Adrenal gland (tissue), 12 donors: ENCODE measurements around the gene TMED10. TPM values are rescaled to one million over a fixed set of nuclear protein-coding genes. Genes with fewer than 3 reads are reported as not detected.

Experiments used
- DNase-seq, 7 donors: peaks; one replicate each; pipeline ENCODE4 v3.0.0-alpha.2; 2019 to 2020
- H3K27ac ChIP-seq, 5 donors: fragments of 200-600 bp; sonication (generic) in 4 of 5; 1 replicate in 3 of 5; 2 replicates in 2 of 5; pipeline versions ENCODE4 v1.5.1 to v1.8.0; 2016 to 2020; ENCODE audit warnings: mild to moderate bottlenecking in 1 of 5
- H3K27me3 ChIP-seq: fragments of 200-600 bp; 2 replicates; pipeline ENCODE4 v1.8.0; 2021
- H3K36me3 ChIP-seq, 2 donors: fragments of 200-600 bp; replicated peaks in 1 of 2; 1 replicate in 1 of 2; 2 replicates in 1 of 2; pipeline versions ENCODE4 v1.5.1 to v1.8.0; 2018 to 2022
- H3K4me1 ChIP-seq, 2 donors: fragments of 200-600 bp; replicated peaks in 1 of 2; 1 replicate in 1 of 2; 2 replicates in 1 of 2; pipeline versions ENCODE4 v1.5.1 to v1.8.0; 2018 to 2021
- H3K4me3 ChIP-seq, 4 donors: fragments of 200-600 bp; sonication (generic) in 3 of 4; one replicate each; pipeline ENCODE4 v1.5.1; 2016 to 2018
- H3K9me3 ChIP-seq, 3 donors: fragments of 200-600 bp; sonication (generic) in 1 of 3; replicated peaks in 1 of 3; 1 replicate in 2 of 3; 2 replicates in 1 of 3; pipeline versions ENCODE4 v1.5.1 to v1.8.0; 2016 to 2021
- POLR2A ChIP-seq, 2 donors: fragments of 450-650 bp; IDR thresholded peaks; one replicate each; pipeline ENCODE4 v1.6.1; 2017; ENCODE audit warnings: antibody characterized with exemption in 2 of 2, mild to moderate bottlenecking in 2 of 2, moderate library complexity in 1 of 2
- WGBS, 4 donors: extraction: QIAGEN DNeasy Blood & Tissue Kit in 2 of 4; methylation state at CpG; one replicate each; pipeline versions ENCODE4 v1.1.5 to v1.1.7; 2013 to 2017; 5-methylcytosine and 5-hydroxymethylcytosine counted together
- intact Hi-C, 2 donors: fragments of 100-400 bp; cut with DNase I; formaldehyde crosslinking; loops; one replicate each; pipeline versions ENCODE4 v1.14.1 to v1.15.0; 2022 to 2023
- polyA plus RNA-seq, 3 donors: library from polyadenylated mRNA; stranded (reverse); fragments of 200-250 nt in 2 of 3; fragments of 350-450 nt in 1 of 3; fragmentation: Illumina TruSeq in 1 of 3; extraction: RNeasy Lipid Tissue Mini Kit (QIAGEN cat#74804) in 1 of 3; gene quantifications; one replicate each; pipeline ENCODE4 v1.2.3, GENCODE V29; 2013 to 2014
- total RNA-seq, 9 donors: library from RNA; depleted of rRNA in 4 of 9; stranded (reverse); fragments of >200 nt in 4 of 9; fragments of 120-200 nt in 1 of 9; fragmentation: NEBNext Ultra II Directional in 1 of 9; extraction: Animal tissue kit (Norgen Biotek cat#: 25700) in 1 of 9; gene quantifications; one replicate each; pipeline versions ENCODE4 v1.1.0 to v1.2.4, GENCODE V29; 2013 to 2023
- TF ChIP-seq, protein P1 (sequence below), 6 experiments: fragments of 450-650 bp in 4 of 6; fragments of 200-600 bp in 2 of 6; sonication (generic) in 1 of 6; IDR thresholded peaks; 1 replicate in 5 of 6; 2 replicates in 1 of 6; pipeline versions ENCODE4 v1.5.1 to v1.8.0; 2016 to 2021; ENCODE audit warnings: antibody characterized with exemption in 6 of 6, mild to moderate bottlenecking in 2 of 6, moderate library complexity in 1 of 6
- donor health status: healthy with polysubstance abuse.
- donor health status: Bipolar disorder and iron deficiency.
- donor health status: DM: yes; HTN: yes; CAD: no.
- donor health status: DM: no; HTN: no; CAD: no.
- donor health status: DM: no; HTN: no; CAD: no.
- donor health status: DM: yes; HTN: yes; CAD: no.

TMED10 gene
- total and polyA plus RNA-seq, 12 donors, result 33.7 to 532 (median 319) TPM

DNA sequence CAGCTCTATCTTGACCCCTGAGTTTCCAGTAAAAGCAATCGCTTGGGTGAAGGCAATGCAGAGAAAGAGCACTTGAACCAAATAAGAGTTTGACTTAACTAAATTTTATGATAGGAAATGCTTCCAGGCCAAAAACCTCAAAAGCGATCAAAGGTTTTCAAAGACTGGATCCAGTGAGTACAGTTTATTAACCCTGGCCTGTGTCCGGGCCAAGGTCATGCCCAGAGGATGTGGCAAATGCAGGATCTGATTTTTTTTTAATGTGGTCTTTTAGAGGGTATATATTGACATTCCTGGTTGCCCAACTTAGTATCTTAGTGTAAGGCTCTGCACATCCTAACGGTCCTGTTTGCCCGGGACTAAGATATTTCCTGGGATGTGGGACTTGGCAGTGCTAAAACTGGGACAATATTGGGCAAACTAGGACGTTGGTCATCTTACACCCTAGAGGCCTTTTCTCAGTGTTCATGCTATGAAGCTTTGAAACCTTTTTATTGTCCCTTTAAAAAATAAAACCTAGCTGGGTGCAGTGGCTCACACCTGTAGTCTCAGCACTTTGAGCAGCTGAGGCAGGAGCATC, 40.1 kb upstream of the TMED10 start:
- Histone ChIP-seq H3K4me1 (no peaks in the 10 kb centered on the region), H3K9me3 (no peaks in the 10 kb centered on the region), H3K27ac (no peak overlapping the region), H3K36me3 (no peaks in the 10 kb centered on the region), H3K4me3 (no peak overlapping the region), H3K27me3 (no peaks in the 10 kb centered on the region)
- TF ChIP-seq POLR2A (IDR thresholded peaks at IDR 0.05), result no peak
- TF ChIP-seq, protein P1, sequence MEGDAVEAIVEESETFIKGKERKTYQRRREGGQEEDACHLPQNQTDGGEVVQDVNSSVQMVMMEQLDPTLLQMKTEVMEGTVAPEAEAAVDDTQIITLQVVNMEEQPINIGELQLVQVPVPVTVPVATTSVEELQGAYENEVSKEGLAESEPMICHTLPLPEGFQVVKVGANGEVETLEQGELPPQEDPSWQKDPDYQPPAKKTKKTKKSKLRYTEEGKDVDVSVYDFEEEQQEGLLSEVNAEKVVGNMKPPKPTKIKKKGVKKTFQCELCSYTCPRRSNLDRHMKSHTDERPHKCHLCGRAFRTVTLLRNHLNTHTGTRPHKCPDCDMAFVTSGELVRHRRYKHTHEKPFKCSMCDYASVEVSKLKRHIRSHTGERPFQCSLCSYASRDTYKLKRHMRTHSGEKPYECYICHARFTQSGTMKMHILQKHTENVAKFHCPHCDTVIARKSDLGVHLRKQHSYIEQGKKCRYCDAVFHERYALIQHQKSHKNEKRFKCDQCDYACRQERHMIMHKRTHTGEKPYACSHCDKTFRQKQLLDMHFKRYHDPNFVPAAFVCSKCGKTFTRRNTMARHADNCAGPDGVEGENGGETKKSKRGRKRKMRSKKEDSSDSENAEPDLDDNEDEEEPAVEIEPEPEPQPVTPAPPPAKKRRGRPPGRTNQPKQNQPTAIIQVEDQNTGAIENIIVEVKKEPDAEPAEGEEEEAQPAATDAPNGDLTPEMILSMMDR (IDR thresholded peaks at IDR 0.05), result no peak
- no peak for DNase-seq
- WGBS, 4 donors, result 83 to 87% (median 86%) methylated on average over 6 of the region's 6 CpGs
- intact Hi-C loops, result no loop called here

DNA sequence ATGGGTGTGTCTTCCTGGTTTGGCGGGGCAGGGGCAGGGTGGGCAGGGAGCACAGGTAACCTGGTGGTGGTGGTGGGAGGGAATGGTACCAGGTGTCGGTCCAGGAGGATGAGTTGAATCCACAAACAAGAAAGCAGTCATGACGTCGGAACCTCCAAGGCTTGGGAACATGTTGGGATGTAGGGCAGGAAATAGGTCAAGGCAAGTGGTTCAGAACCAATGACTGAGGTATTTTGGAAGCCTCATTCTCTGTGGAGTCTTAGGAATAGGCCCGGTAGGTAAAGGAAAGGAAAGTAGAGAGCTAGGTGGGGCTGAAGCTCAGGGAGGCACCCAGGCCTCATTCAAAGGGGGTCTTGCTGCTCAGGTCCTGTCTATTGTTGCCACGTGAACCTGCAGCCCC, 39.1 kb upstream of the TMED10 start:
- WGBS, 4 donors, result 78 to 86% (median 81%) methylated on average over 6 of the region's 6 CpGs
- DNase-seq, result no peak
- intact Hi-C loops, result no loop called here
- TF ChIP-seq, protein P1 (IDR thresholded peaks at IDR 0.05), result no peak
- TF ChIP-seq POLR2A (IDR thresholded peaks at IDR 0.05), result no peak
- no peak overlapping the region for H3K4me3 ChIP-seq
- H3K9me3 ChIP-seq, result no peaks in the 10 kb centered on the region
- no peaks in the 10 kb centered on the region for H3K36me3 ChIP-seq
- H3K27me3 ChIP-seq, result no peaks in the 10 kb centered on the region
- no peak overlapping the region for H3K27ac ChIP-seq
- no peaks in the 10 kb centered on the region for H3K4me1 ChIP-seq

DNA sequence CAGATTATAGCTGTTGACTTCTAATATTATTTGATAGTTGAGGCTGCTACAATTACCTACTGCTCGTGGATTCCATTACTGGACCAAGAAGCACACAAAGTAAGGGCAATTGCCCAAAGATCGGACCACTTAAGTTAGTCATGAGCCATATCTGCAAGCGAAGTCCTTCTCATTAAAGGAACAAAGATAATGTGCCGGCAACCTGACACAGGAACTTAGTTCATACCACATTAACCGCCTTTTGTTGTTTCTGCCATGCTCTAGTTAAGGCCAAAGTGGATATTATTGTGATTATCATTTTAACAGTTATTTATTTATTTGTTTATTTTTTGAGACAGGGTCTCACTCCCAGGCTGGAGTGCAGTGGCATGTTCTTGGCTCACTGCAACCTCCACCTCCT, 38.1 kb upstream of the TMED10 start:
- 92 to 96% (median 96%) methylated on average over 5 of the region's 5 CpGs for whole genome bisulfite sequencing, 4 donors
- intact Hi-C loops, result no loop called here
- Histone ChIP-seq H3K27me3 (no peaks in the 10 kb centered on the region), H3K27ac (no peak overlapping the region), H3K4me3 (no peak overlapping the region), H3K9me3 (no peaks in the 10 kb centered on the region), H3K4me1 (no peaks in the 10 kb centered on the region), H3K36me3 (no peaks in the 10 kb centered on the region)
- DNase-seq, result no peak
- TF ChIP-seq, protein P1 (IDR thresholded peaks at IDR 0.05), result no peak
- TF ChIP-seq POLR2A (IDR thresholded peaks at IDR 0.05), result no peak

DNA sequence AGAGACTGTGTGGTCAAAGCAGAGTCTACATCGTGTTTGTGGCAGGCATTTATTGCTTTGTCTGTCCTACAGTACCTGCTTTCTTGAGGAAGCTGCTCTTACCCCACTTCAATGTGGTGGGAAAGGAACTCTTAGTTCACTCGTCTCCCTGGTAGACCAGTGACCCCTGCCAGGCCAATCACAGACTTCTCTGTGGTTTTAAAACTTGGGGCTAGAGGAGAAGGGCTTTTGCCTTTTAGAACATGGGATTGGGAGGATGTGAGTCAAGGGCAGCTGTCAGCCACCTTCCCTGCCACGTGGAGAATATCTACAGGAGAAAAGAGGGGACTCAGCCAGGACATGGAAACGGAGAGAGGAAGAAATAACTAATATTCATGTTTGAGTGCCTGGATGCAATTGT, 36.8 kb upstream of the TMED10 start:
- no peak overlapping the region for H3K27ac ChIP-seq
- TF ChIP-seq, protein P1 (IDR thresholded peaks at IDR 0.05), result no peak
- TF ChIP-seq POLR2A (IDR thresholded peaks at IDR 0.05), result no peak
- no peaks in the 10 kb centered on the region for H3K9me3 ChIP-seq
- H3K36me3 ChIP-seq, result no peaks in the 10 kb centered on the region
- H3K4me1 ChIP-seq, result no peaks in the 10 kb centered on the region
- 64 to 65% (median 65%) methylated on average over 4 of the region's 4 CpGs for WGBS, 4 donors
- no peak for DNase-seq
- H3K4me3 ChIP-seq, result no peak overlapping the region
- intact Hi-C loops, result no loop called here
- no peaks in the 10 kb centered on the region for H3K27me3 ChIP-seq
